Nephron progenitor cell (in vitro differentiated cells): ENCODE measurements around the gene RIN1.

Source experiments
- DNase-seq: peaks from one replicate; pipeline ENCODE4 v3.0.0; 2021
- H3K27ac Mint-ChIP-seq: 2 replicates; pipeline ENCODE4 v1.8.0; 2021; ENCODE audit warnings: mild to moderate bottlenecking, moderate library complexity, mixed read lengths
- H3K27me3 Mint-ChIP-seq: 2 replicates; pipeline ENCODE4 v1.8.0; 2021; ENCODE audit warnings: mild to moderate bottlenecking, low read depth, mixed read lengths; ENCODE audit not compliant: poor library complexity
- H3K36me3 Mint-ChIP-seq: 2 replicates; pipeline ENCODE4 v1.8.0; 2021; ENCODE audit warnings: low read depth, mixed read lengths
- H3K4me1 Mint-ChIP-seq: 2 replicates; pipeline ENCODE4 v1.8.0; 2021; ENCODE audit warnings: mixed read lengths
- H3K4me3 Mint-ChIP-seq: 2 replicates; pipeline ENCODE4 v1.8.0; 2021; ENCODE audit warnings: mild to moderate bottlenecking, moderate library complexity, mixed read lengths
- H3K9me3 Mint-ChIP-seq: 2 replicates; pipeline ENCODE4 v1.8.0; 2021; ENCODE audit warnings: mild to moderate bottlenecking, moderate library complexity, mixed read lengths
- CTCF ChIP-seq: fragments of 200-600 bp; sonication (generic); IDR thresholded peaks from 2 replicates; pipeline ENCODE4 v1.5.0; 2021; ENCODE audit warnings: antibody characterized with exemption

RIN1 gene

GRCh38 chr11:66291303-66291705 lies 44.9 kb downstream of the RIN1 start:
- DNase-seq = no peak
- no peaks in the 10 kb centered on the region for H3K36me3 Mint-ChIP-seq
- no peak for TF ChIP-seq CTCF
- H3K27me3 Mint-ChIP-seq = peaks cover 59% of the 10 kb centered on the region
- no peak overlapping the region for H3K27ac Mint-ChIP-seq
- no peaks in the 10 kb centered on the region for H3K9me3 Mint-ChIP-seq
- H3K4me3 Mint-ChIP-seq = peak overlapping the region; percentile 94
- peaks cover 43% of the 10 kb centered on the region for H3K4me1 Mint-ChIP-seq

DNA sequence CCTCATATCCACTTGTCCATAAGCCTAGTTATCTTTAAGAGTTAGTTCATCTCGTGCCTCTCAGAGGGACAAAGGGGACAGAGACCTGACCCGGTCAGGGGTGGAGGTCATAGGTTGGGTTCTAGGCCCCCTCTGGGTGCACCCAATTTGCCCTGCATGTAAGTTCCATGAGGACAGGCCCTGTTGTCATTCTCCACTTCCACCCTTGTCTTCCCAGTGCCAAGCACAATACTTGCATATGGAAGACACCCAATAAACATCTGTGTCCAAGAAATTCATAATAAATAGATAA lies 46.0 kb downstream of the RIN1 start:
- no peaks in the 10 kb centered on the region for H3K36me3 Mint-ChIP-seq
- no peak for DNase-seq
- peak overlapping the region; percentile 94 for H3K4me3 Mint-ChIP-seq
- H3K27me3 Mint-ChIP-seq = peaks cover 52% of the 10 kb centered on the region
- H3K4me1 Mint-ChIP-seq = peaks cover 43% of the 10 kb centered on the region
- no peaks in the 10 kb centered on the region for H3K9me3 Mint-ChIP-seq
- no peak overlapping the region for H3K27ac Mint-ChIP-seq
- no peak for TF ChIP-seq CTCF

GRCh38 chr11:66289548-66290329 lies 46.5 kb downstream of the RIN1 start:
- H3K27me3 Mint-ChIP-seq = peaks cover 52% of the 10 kb centered on the region
- H3K36me3 Mint-ChIP-seq = no peaks in the 10 kb centered on the region
- DNase-seq = peak; percentile 94
- no peak for TF ChIP-seq CTCF
- H3K4me1 Mint-ChIP-seq = peaks cover 43% of the 10 kb centered on the region
- H3K9me3 Mint-ChIP-seq = no peaks in the 10 kb centered on the region
- H3K27ac Mint-ChIP-seq = peak overlapping the region; percentile 99
- H3K4me3 Mint-ChIP-seq = peak overlapping the region; percentile 94

- peaks cover 43% of the 10 kb centered on the region for H3K4me1 Mint-ChIP-seq
- H3K4me3 Mint-ChIP-seq = peak within 1 kb of the TSS; percentile 94
- peak within 1 kb of the TSS; percentile 99 for H3K27ac Mint-ChIP-seq
- no peak for TF ChIP-seq CTCF
- H3K27me3 Mint-ChIP-seq = peaks cover 47% of the 10 kb centered on the region
- DNase-seq = peak; percentile 97
- no peaks in the 10 kb centered on the region for H3K9me3 Mint-ChIP-seq
- H3K36me3 Mint-ChIP-seq = no peaks in the 10 kb centered on the region
Measured at GRCh38 chr11:66288671-66289547, 47.3 kb downstream of the RIN1 start, which contains the start of gene YIF1A. TSS of gene YIF1A (minus strand) at chr11:66289143. CDS start at chr11:66288985, 158 bp downstream.

GRCh38 chr11:66287889-66288670 lies 48.2 kb downstream of the RIN1 start:
- no peaks in the 10 kb centered on the region for H3K36me3 Mint-ChIP-seq
- TF ChIP-seq CTCF = no peak
- no peak for DNase-seq
- peaks cover 45% of the 10 kb centered on the region for H3K4me1 Mint-ChIP-seq
- H3K4me3 Mint-ChIP-seq = peak overlapping the region; percentile 94
- H3K9me3 Mint-ChIP-seq = no peaks in the 10 kb centered on the region
- H3K27me3 Mint-ChIP-seq = peaks cover 38% of the 10 kb centered on the region
- H3K27ac Mint-ChIP-seq = peak overlapping the region; percentile 98
